Calu3 (cell line): Measurements from ENCODE around the gene CMIP. TPM values are rescaled to one million over a fixed set of nuclear protein-coding genes. Genes with fewer than 3 reads are reported as not detected.

Source experiments
- BruUV-seq: library from RNA; stranded (reverse); fragments of 400-500 nt; replicated peaks from 2 replicates; lab custom pipeline; 2021; lab: Mats Ljungman, UMichigan
- CTCF ChIA-PET: fragments of 300-600 bp; sonication (Branson Sonifier 250); formaldehyde crosslinking; loops from one replicate; lab custom pipeline; 2022; ENCODE audit warnings: antibody characterized with exemption; lab: Charles Lee
- DNase-seq: peaks from one replicate; pipeline ENCODE4 v3.0.0; 2022
- H3K27ac Mint-ChIP-seq: one replicate; pipeline ENCODE4 v1.8.0; 2022; ENCODE audit warnings: mixed read lengths; ENCODE audit not compliant: unreplicated experiment
- H3K27me3 Mint-ChIP-seq: one replicate; pipeline ENCODE4 v1.8.0; 2022; ENCODE audit warnings: mixed read lengths; ENCODE audit not compliant: unreplicated experiment
- H3K36me3 Mint-ChIP-seq: one replicate; pipeline ENCODE4 v1.8.0; 2022; ENCODE audit warnings: mild to moderate bottlenecking, moderate library complexity, mixed read lengths; ENCODE audit not compliant: insufficient read depth, unreplicated experiment
- H3K4me1 Mint-ChIP-seq: one replicate; pipeline ENCODE4 v1.8.0; 2022; ENCODE audit warnings: mild to moderate bottlenecking, low read depth, mixed read lengths; ENCODE audit not compliant: unreplicated experiment
- H3K4me3 Mint-ChIP-seq: one replicate; pipeline ENCODE4 v1.8.0; 2022; ENCODE audit warnings: mild to moderate bottlenecking, low read depth, moderate library complexity, mixed read lengths; ENCODE audit not compliant: unreplicated experiment
- H3K9me3 Mint-ChIP-seq: one replicate; pipeline ENCODE4 v1.8.0; 2022; ENCODE audit warnings: low read depth, mixed read lengths; ENCODE audit not compliant: unreplicated experiment
- CTCF ChIP-seq: fragments of 200-600 bp; IDR thresholded peaks from one replicate; pipeline ENCODE4 v1.8.0; 2022; ENCODE audit warnings: antibody characterized with exemption; ENCODE audit not compliant: unreplicated experiment
- intact Hi-C: fragments of 100-400 bp; cut with micrococcal nuclease; formaldehyde crosslinking; loops from one replicate; pipeline ENCODE4 v1.10.0; 2022; ENCODE audit not compliant: unreplicated experiment
- total RNA-seq: library from RNA; stranded (reverse); gene quantifications from 2 replicates; pipeline ENCODE4 v1.2.3, GENCODE V29; 2022

CMIP gene
- total RNA-seq, 1 experiment from 2014 or later, result 82.7 TPM

- peaks cover 40% of the 10 kb centered on the region for H3K36me3 Mint-ChIP-seq
- intact Hi-C loops, result no loop called here
Observed at GRCh38 chr16:81676883-81677737, 232.5 kb downstream of the CMIP start.

GRCh38 chr16:81678326-81679095 is 233.9 kb downstream of the CMIP start:
- no peak overlapping the region for H3K4me3 Mint-ChIP-seq
- H3K9me3 Mint-ChIP-seq, result no peaks in the 10 kb centered on the region
- peaks cover 30% of the 10 kb centered on the region for H3K36me3 Mint-ChIP-seq
- H3K27me3 Mint-ChIP-seq, result no peaks in the 10 kb centered on the region
- CTCF ChIA-PET, result no interaction called here
- H3K27ac Mint-ChIP-seq, result no peak overlapping the region
- H3K4me1 Mint-ChIP-seq, result no peaks in the 10 kb centered on the region
- no TSS peak for BruUV-seq
- DNase-seq, result no peak
- intact Hi-C loops, result no loop called here
- TF ChIP-seq CTCF, result no peak

More at GRCh38 chr16:81676883-81677737, 232.5 kb downstream of the CMIP start:
- Mint-ChIP-seq H3K9me3 (no peaks in the 10 kb centered on the region), H3K27ac (no peak overlapping the region), H3K4me1 (no peaks in the 10 kb centered on the region), H3K27me3 (no peaks in the 10 kb centered on the region), H3K4me3 (no peak overlapping the region)
- DNase-seq, result no peak
- CTCF ChIA-PET, result no interaction called here
- BruUV-seq, result no TSS peak
- no peak for TF ChIP-seq CTCF

GRCh38 chr16:81679721-81680430 is 235.3 kb downstream of the CMIP start:
- no TSS peak for BruUV-seq
- DNase-seq, result no peak
- no peak for TF ChIP-seq CTCF
- Mint-ChIP-seq H3K27ac (no peak overlapping the region), H3K4me3 (no peak overlapping the region), H3K4me1 (no peaks in the 10 kb centered on the region), H3K9me3 (no peaks in the 10 kb centered on the region), H3K27me3 (no peaks in the 10 kb centered on the region), H3K36me3 (peaks cover 30% of the 10 kb centered on the region)
- CTCF ChIA-PET, result interaction anchor here (0.5 kb wide), 1 partner anchor 32 kb away, joined by 5 read pairs; no protein-coding TSS in a partner anchor
- intact Hi-C loops, result no loop called here
